ENCODE results near the gene GPR158.

GPR158 gene

DNA sequence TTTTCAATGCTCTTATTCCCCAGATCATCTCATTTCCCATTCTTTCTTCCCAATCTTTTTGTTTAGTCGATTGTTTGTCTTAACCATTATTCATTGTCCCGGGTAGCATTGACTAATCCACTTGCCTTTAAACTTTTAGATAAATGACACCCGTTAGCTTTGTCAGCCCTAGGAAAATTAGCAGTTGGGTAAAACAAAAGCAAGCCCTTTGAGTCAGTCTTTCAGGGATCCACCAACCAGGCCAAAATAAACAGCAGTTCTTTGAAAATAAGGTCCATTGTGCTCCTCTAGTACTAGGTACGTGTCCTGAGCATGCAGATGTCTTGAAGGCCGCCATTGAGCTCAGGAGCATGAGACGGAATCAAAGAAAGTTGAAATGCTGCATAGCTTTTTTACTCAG is 389.6 kb downstream of the GPR158 start:
- Histone ChIP-seq H3K4me3 (ENCODE audit: low read length, poor library complexity, severe bottlenecking) (no peak overlapping the region), H2AFZ (ENCODE audit: low read length) (no peak overlapping the region), H3K79me2 (ENCODE audit: insufficient read depth, low read length) (no peaks in the 10 kb centered on the region), H3K4me2 (ENCODE audit: low read depth, low read length, poor library complexity, severe bottlenecking) (no peak overlapping the region), H3K9me3 (ENCODE audit: insufficient read depth, low read depth, low read length) (no peaks in the 10 kb centered on the region), H3K36me3 (ENCODE audit: insufficient read depth, low read length) (no peaks in the 10 kb centered on the region), H3K4me1 (ENCODE audit: insufficient read depth, low read length, poor library complexity, severe bottlenecking) (no peaks in the 10 kb centered on the region), H3K9me2 (replicated peaks; ENCODE audit: low read depth, low read length) (no peaks in the 10 kb centered on the region), H4K20me1 (ENCODE audit: insufficient read depth, low read length, poor library complexity, severe bottlenecking) (no peaks in the 10 kb centered on the region), H3K9ac (ENCODE audit: low read depth, low read length, poor library complexity, severe bottlenecking) (no peak overlapping the region), H3F3A (ENCODE audit: low read depth) (no peaks in the 10 kb centered on the region), H3K27me3 (ENCODE audit: insufficient read depth, low read length, poor library complexity, severe bottlenecking) (no peaks in the 10 kb centered on the region)
- TF ChIP-seq, protein P1, sequence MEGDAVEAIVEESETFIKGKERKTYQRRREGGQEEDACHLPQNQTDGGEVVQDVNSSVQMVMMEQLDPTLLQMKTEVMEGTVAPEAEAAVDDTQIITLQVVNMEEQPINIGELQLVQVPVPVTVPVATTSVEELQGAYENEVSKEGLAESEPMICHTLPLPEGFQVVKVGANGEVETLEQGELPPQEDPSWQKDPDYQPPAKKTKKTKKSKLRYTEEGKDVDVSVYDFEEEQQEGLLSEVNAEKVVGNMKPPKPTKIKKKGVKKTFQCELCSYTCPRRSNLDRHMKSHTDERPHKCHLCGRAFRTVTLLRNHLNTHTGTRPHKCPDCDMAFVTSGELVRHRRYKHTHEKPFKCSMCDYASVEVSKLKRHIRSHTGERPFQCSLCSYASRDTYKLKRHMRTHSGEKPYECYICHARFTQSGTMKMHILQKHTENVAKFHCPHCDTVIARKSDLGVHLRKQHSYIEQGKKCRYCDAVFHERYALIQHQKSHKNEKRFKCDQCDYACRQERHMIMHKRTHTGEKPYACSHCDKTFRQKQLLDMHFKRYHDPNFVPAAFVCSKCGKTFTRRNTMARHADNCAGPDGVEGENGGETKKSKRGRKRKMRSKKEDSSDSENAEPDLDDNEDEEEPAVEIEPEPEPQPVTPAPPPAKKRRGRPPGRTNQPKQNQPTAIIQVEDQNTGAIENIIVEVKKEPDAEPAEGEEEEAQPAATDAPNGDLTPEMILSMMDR (conservative IDR thresholded peaks at IDR 0.05; ENCODE audit: low read length) = no peak
- no peak for TF ChIP-seq EZH2phosphoT487 (IDR thresholded peaks at IDR 0.05; ENCODE audit: borderline replicate concordance)

DNA sequence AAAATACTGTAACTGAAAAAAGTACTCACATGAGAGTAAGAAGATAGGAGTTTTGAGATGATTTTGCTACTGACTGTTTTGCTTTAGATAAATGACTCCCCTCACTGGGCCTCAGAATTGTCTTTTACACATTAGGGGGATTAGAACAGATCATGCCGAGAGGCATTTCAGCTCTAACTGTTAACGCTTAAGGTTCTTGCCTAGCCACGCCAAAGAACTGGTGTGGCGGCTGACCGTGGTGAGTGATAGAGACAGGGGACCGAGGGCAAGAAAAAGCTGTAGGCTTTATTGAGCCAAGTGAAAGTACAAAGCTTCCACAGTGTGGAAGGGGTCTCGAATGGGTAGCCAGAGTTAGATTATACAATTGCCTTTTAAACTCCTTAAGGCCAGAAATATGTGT is 390.8 kb downstream of the GPR158 start:
- Histone ChIP-seq H3K9me3 (ENCODE audit: insufficient read depth, low read depth, low read length) (no peaks in the 10 kb centered on the region), H3K9ac (ENCODE audit: low read depth, low read length, poor library complexity, severe bottlenecking) (no peak overlapping the region), H3K27me3 (ENCODE audit: insufficient read depth, low read length, poor library complexity, severe bottlenecking) (no peaks in the 10 kb centered on the region), H3K4me3 (ENCODE audit: low read length, poor library complexity, severe bottlenecking) (no peak overlapping the region), H4K20me1 (ENCODE audit: insufficient read depth, low read length, poor library complexity, severe bottlenecking) (no peaks in the 10 kb centered on the region), H3K79me2 (ENCODE audit: insufficient read depth, low read length) (no peaks in the 10 kb centered on the region), H3K36me3 (ENCODE audit: insufficient read depth, low read length) (no peaks in the 10 kb centered on the region), H3K4me1 (ENCODE audit: insufficient read depth, low read length, poor library complexity, severe bottlenecking) (no peaks in the 10 kb centered on the region), H3K4me2 (ENCODE audit: low read depth, low read length, poor library complexity, severe bottlenecking) (no peak overlapping the region), H2AFZ (ENCODE audit: low read length) (no peak overlapping the region), H3F3A (ENCODE audit: low read depth) (no peaks in the 10 kb centered on the region), H3K9me2 (replicated peaks; ENCODE audit: low read depth, low read length) (no peaks in the 10 kb centered on the region)
- TF ChIP-seq, protein P1 (conservative IDR thresholded peaks at IDR 0.05; ENCODE audit: low read length) = no peak
- no peak for TF ChIP-seq EZH2phosphoT487 (IDR thresholded peaks at IDR 0.05; ENCODE audit: borderline replicate concordance)

DNA sequence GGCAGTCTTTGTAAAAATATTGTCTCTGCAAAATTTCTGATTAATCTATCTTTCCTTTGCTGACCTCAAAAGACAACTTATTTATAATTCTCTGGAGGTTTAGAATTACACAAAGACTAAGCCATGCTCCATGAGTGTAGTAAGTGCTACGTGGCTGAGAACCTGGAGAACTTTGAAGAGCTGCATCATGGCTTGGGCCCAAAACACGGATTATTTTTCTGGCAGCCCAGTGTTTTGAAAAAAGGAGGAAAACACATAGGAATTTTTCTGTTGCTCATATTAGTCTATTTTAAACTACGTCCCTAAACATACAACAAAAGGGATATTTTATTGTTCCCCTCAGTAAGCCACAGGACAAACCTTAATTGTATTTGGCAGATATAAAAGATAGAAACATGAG is 398.5 kb downstream of the GPR158 start:
- no peaks in the 10 kb centered on the region for H3K9me3 ChIP-seq (ENCODE audit: insufficient read depth, low read depth, low read length)
- H3K4me1 ChIP-seq (ENCODE audit: insufficient read depth, low read length, poor library complexity, severe bottlenecking) = no peaks in the 10 kb centered on the region
- no peak overlapping the region for H3K9ac ChIP-seq (ENCODE audit: low read depth, low read length, poor library complexity, severe bottlenecking)
- H3K27me3 ChIP-seq (ENCODE audit: insufficient read depth, low read length, poor library complexity, severe bottlenecking) = no peaks in the 10 kb centered on the region
- peaks cover 9% of the 10 kb centered on the region; the same call in 1 of the 2 replicates for H3K36me3 ChIP-seq (ENCODE audit: insufficient read depth, low read length)
- H2AFZ ChIP-seq (ENCODE audit: low read length) = no peak overlapping the region
- no peaks in the 10 kb centered on the region for H4K20me1 ChIP-seq (ENCODE audit: insufficient read depth, low read length, poor library complexity, severe bottlenecking)
- no peak for TF ChIP-seq EZH2phosphoT487 (IDR thresholded peaks at IDR 0.05; ENCODE audit: borderline replicate concordance)
- TF ChIP-seq, protein P1 (conservative IDR thresholded peaks at IDR 0.05; ENCODE audit: low read length) = no peak
- no peak overlapping the region for H3K4me3 ChIP-seq (ENCODE audit: low read length, poor library complexity, severe bottlenecking)
- no peak overlapping the region for H3K4me2 ChIP-seq (ENCODE audit: low read depth, low read length, poor library complexity, severe bottlenecking)
- no peaks in the 10 kb centered on the region for H3K9me2 ChIP-seq (replicated peaks; ENCODE audit: low read depth, low read length)
- H3K79me2 ChIP-seq (ENCODE audit: insufficient read depth, low read length) = no peaks in the 10 kb centered on the region; the same call in 1 of the 2 replicates
- H3F3A ChIP-seq (ENCODE audit: low read depth) = no peaks in the 10 kb centered on the region
